ENCODE data around the gene ASCC2. TPM values are rescaled to one million over a fixed set of nuclear protein-coding genes. Genes with fewer than 3 reads are reported as not detected.

Gene ASCC2
- total RNA-seq, 1 donor, result 33.6 TPM

- no peak for DNase-seq (ENCODE audit: low read depth)
- no peak overlapping the region for H3K4me3 ChIP-seq (ENCODE audit: low read depth, low read length)
- TF ChIP-seq CTCF (IDR thresholded peaks at IDR 0.05; ENCODE audit: insufficient read depth, low read length), result no peak
Observed at GRCh38 chr22:29750559-29751538, 87.2 kb downstream of the ASCC2 start.

GRCh38 chr22:29750029-29750428, 88.0 kb downstream of the ASCC2 start:
- no peak for TF ChIP-seq CTCF (IDR thresholded peaks at IDR 0.05; ENCODE audit: insufficient read depth, low read length)
- no peak for DNase-seq (ENCODE audit: low read depth)
- H3K4me3 ChIP-seq (ENCODE audit: low read depth, low read length), result no peak overlapping the region

GRCh38 chr22:29748248-29748893, 89.7 kb downstream of the ASCC2 start:
- TF ChIP-seq CTCF (IDR thresholded peaks at IDR 0.05; ENCODE audit: insufficient read depth, low read length), result no peak
- no peak for DNase-seq (ENCODE audit: low read depth)
- H3K4me3 ChIP-seq (ENCODE audit: low read depth, low read length), result no peak overlapping the region

GRCh38 chr22:29747832-29748231, 90.2 kb downstream of the ASCC2 start:
- DNase-seq (ENCODE audit: low read depth), result no peak
- no peak for TF ChIP-seq CTCF (IDR thresholded peaks at IDR 0.05; ENCODE audit: insufficient read depth, low read length)
- no peak overlapping the region for H3K4me3 ChIP-seq (ENCODE audit: low read depth, low read length)

- no peak for DNase-seq (ENCODE audit: low read depth)
- no peak for TF ChIP-seq CTCF (IDR thresholded peaks at IDR 0.05; ENCODE audit: insufficient read depth, low read length)
- H3K4me3 ChIP-seq (ENCODE audit: low read depth, low read length), result no peak overlapping the region
Observed at GRCh38 chr22:29744902-29745301, 93.2 kb downstream of the ASCC2 start.

GRCh38 chr22:29742326-29742725, 95.7 kb downstream of the ASCC2 start:
- no peak for TF ChIP-seq CTCF (IDR thresholded peaks at IDR 0.05; ENCODE audit: insufficient read depth, low read length)

More at GRCh38 chr22:29742326-29742725, 95.7 kb downstream of the ASCC2 start:
- H3K4me3 ChIP-seq (ENCODE audit: low read depth, low read length), result no peak overlapping the region
- no peak for DNase-seq (ENCODE audit: low read depth)
